Mesenteric fat pad (tissue), 1 donor: ENCODE data around the gene UBE2I. TPM values are rescaled to one million over a fixed set of nuclear protein-coding genes. Genes with fewer than 3 reads are reported as not detected.
"Not testable (repeated sequence)": the region's sequence is repeated elsewhere in the genome, so short reads cannot be mapped to it uniquely, and the experiment has no call there.

ENCODE experiments used
- DNase-seq: peaks from one replicate; pipeline ENCODE4 v3.0.0-alpha.2; 2020; ENCODE audit warnings: low spot score
- total RNA-seq: library from RNA; stranded (reverse); fragmentation: NEBNext Ultra II Directional; extraction: Animal tissue kit (Norgen Biotek cat#: 25700); gene quantifications from one replicate; pipeline ENCODE4 v1.2.1, GENCODE V29; 2021
- donor health status: DM: yes; HTN: yes; CAD: no.

The UBE2I gene
- total RNA-seq, 1 donor from 2014 or later, result 91.9 TPM

- not testable (repeated sequence) for DNase-seq
Measured at GRCh38 chr16:1328961-1329360, 19.5 kb downstream of the UBE2I start.

- DNase-seq, result no peak
Measured at GRCh38 chr16:1330260-1330914, 21.0 kb downstream of the UBE2I start.

- DNase-seq, result no peak
Measured at GRCh38 chr16:1330931-1331711, 21.7 kb downstream of the UBE2I start.

GRCh38 chr16:1331712-1332617, 22.5 kb downstream of the UBE2I start:
- no peak for DNase-seq

- no peak for DNase-seq
Measured at GRCh38 chr16:1332618-1333148, 23.2 kb downstream of the UBE2I start.

GRCh38 chr16:1333149-1333812, 23.8 kb downstream of the UBE2I start, which contains the start of gene BAIAP3:
Gene BAIAP3 (plus strand): TSS chr16:1333645. CDS start chr16:1338550, 4,905 bp downstream.
- no peak for DNase-seq

GRCh38 chr16:1333854-1334700, 24.6 kb downstream of the UBE2I start:
- DNase-seq, result no peak

- DNase-seq, result no peak
Measured at GRCh38 chr16:1334739-1335138, 25.3 kb downstream of the UBE2I start.

- no peak for DNase-seq
Measured at GRCh38 chr16:1335211-1335971, 26.0 kb downstream of the UBE2I start.

GRCh38 chr16:1335996-1336395, 26.6 kb downstream of the UBE2I start:
- no peak for DNase-seq

GRCh38 chr16:1336619-1337018, 27.2 kb downstream of the UBE2I start:
- no peak for DNase-seq

- no peak for DNase-seq
Measured at GRCh38 chr16:1337486-1337885, 28.1 kb downstream of the UBE2I start.

- no peak for DNase-seq
Measured at GRCh38 chr16:1338119-1338730, 28.8 kb downstream of the UBE2I start.

- DNase-seq, result no peak
Measured at GRCh38 chr16:1338855-1339675, 29.6 kb downstream of the UBE2I start.

- no peak for DNase-seq
Measured at GRCh38 chr16:1340730-1341494, 31.5 kb downstream of the UBE2I start.

- DNase-seq, result no peak
Measured at GRCh38 chr16:1341495-1342420, 32.3 kb downstream of the UBE2I start.
